Testis (tissue), 3 donors: Measurements from ENCODE around the gene NOL4L. TPM values are rescaled to one million over a fixed set of nuclear protein-coding genes. Genes with fewer than 3 reads are reported as not detected.

Experiments
- DNase-seq: peaks from one replicate; pipeline ENCODE4 v3.0.0-alpha.2; 2019
- H3K27ac ChIP-seq, 2 donors: fragments of 200-600 bp; sonication (generic); one replicate each; pipeline ENCODE4 v1.5.1; 2019
- H3K27me3 ChIP-seq: fragments of 200-600 bp; sonication (generic); one replicate; pipeline ENCODE4 v1.5.1; 2019
- H3K36me3 ChIP-seq: fragments of 200-600 bp; sonication (generic); one replicate; pipeline ENCODE4 v1.5.1; 2017; ENCODE audit warnings: low read depth; ENCODE audit errors: missing control alignments
- H3K4me1 ChIP-seq: fragments of 200-600 bp; sonication (generic); one replicate; pipeline ENCODE4 v1.5.1; 2019
- H3K4me3 ChIP-seq, 2 donors: fragments of 200-600 bp; sonication (generic); one replicate each; pipeline ENCODE4 v1.5.1; 2017 to 2019
- H3K9me3 ChIP-seq: fragments of 200-600 bp; sonication (generic); one replicate; pipeline ENCODE4 v1.5.1; 2017
- POLR2A ChIP-seq: fragments of 450-650 bp; IDR thresholded peaks from one replicate; pipeline ENCODE4 v1.6.1; 2017; ENCODE audit warnings: antibody characterized with exemption, mild to moderate bottlenecking, moderate library complexity
- WGBS, 2 donors: methylation state at CpG; one replicate each; pipeline ENCODE4 v1.1.5; 2018; 5-methylcytosine and 5-hydroxymethylcytosine counted together
- intact Hi-C: fragments of 100-400 bp; cut with DNase I; formaldehyde crosslinking; loops from one replicate; pipeline ENCODE4 v1.15.1; 2023; ENCODE audit warnings: low total_unique reads
- polyA plus RNA-seq: library from polyadenylated mRNA; stranded (reverse); fragments of 350-450 nt; fragmentation: Illumina TruSeq; extraction: RNeasy Lipid Tissue Mini Kit (QIAGEN cat#74804); gene quantifications from one replicate; pipeline ENCODE4 v1.2.3, GENCODE V29; 2014; ENCODE audit warnings: low read depth, low replicate concordance; ENCODE audit not compliant: insufficient read depth
- total RNA-seq, 2 donors: library from RNA; depleted of rRNA; stranded (reverse); fragments of >200 nt; gene quantifications; one replicate each; pipeline ENCODE4 v1.2.3, GENCODE V29; 2016
- TF ChIP-seq, protein P1 (sequence below), 3 experiments: fragments of 450-650 bp in 2 of 3; fragments of 200-600 bp in 1 of 3; sonication (generic) in 1 of 3; IDR thresholded peaks; one replicate each; pipeline ENCODE4 v1.5.1; 2016 to 2019; ENCODE audit warnings: antibody characterized with exemption in 3 of 3, mild to moderate bottlenecking in 2 of 3, moderate library complexity in 1 of 3

The NOL4L gene
- total and polyA plus RNA-seq, 3 donors from 2014 or later, result 100.0 to 129 (median 115) TPM

DNA sequence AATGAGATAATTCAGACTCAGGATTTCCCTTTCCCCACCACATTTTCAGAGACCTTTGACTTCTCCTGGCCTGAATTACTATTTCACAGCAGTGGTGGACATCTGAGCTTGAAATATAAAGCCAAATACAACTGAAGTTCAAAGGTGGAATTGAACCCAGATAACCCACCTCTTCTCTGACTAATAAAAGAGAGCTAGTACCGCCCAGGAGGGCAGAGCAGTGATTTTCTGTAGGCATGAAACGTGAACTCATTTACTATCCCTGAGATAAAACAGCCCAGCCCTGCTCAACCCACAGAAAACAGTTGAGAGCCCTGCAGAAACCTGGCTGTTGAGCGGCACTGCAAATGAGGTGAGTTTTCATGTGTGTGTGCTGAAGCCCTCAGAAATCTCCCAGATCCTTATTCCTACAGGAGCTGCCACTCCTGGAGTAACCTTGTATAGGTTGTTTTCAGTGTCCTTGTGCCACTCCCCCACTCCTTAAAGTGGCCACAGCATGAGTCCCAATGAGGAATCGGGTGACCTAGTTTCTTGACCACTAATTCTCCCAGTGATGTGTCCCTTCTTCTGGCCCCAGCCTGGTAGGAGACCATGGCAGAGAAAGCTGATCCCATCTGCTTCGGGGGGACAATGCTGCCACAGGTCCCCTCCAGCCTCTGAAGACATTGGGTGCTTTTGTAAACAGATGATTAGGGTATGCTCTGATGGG is 99.2 kb downstream of the NOL4L start:
- intact Hi-C loops, result no loop called here
- no peak for DNase-seq
- no peaks in the 10 kb centered on the region for H3K27me3 ChIP-seq
- no peak for TF ChIP-seq POLR2A
- TF ChIP-seq, protein P1, sequence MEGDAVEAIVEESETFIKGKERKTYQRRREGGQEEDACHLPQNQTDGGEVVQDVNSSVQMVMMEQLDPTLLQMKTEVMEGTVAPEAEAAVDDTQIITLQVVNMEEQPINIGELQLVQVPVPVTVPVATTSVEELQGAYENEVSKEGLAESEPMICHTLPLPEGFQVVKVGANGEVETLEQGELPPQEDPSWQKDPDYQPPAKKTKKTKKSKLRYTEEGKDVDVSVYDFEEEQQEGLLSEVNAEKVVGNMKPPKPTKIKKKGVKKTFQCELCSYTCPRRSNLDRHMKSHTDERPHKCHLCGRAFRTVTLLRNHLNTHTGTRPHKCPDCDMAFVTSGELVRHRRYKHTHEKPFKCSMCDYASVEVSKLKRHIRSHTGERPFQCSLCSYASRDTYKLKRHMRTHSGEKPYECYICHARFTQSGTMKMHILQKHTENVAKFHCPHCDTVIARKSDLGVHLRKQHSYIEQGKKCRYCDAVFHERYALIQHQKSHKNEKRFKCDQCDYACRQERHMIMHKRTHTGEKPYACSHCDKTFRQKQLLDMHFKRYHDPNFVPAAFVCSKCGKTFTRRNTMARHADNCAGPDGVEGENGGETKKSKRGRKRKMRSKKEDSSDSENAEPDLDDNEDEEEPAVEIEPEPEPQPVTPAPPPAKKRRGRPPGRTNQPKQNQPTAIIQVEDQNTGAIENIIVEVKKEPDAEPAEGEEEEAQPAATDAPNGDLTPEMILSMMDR (IDR thresholded peaks at IDR 0.05), result no peak
- H3K4me1 ChIP-seq, result peaks cover 26% of the 10 kb centered on the region
- H3K4me3 ChIP-seq, result no peak overlapping the region
- no peaks in the 10 kb centered on the region for H3K36me3 ChIP-seq
- no peaks in the 10 kb centered on the region for H3K9me3 ChIP-seq
- no peak overlapping the region for H3K27ac ChIP-seq
- WGBS, 2 donors, result 53 to 68% methylated on average over 5 of the region's 5 CpGs

DNA sequence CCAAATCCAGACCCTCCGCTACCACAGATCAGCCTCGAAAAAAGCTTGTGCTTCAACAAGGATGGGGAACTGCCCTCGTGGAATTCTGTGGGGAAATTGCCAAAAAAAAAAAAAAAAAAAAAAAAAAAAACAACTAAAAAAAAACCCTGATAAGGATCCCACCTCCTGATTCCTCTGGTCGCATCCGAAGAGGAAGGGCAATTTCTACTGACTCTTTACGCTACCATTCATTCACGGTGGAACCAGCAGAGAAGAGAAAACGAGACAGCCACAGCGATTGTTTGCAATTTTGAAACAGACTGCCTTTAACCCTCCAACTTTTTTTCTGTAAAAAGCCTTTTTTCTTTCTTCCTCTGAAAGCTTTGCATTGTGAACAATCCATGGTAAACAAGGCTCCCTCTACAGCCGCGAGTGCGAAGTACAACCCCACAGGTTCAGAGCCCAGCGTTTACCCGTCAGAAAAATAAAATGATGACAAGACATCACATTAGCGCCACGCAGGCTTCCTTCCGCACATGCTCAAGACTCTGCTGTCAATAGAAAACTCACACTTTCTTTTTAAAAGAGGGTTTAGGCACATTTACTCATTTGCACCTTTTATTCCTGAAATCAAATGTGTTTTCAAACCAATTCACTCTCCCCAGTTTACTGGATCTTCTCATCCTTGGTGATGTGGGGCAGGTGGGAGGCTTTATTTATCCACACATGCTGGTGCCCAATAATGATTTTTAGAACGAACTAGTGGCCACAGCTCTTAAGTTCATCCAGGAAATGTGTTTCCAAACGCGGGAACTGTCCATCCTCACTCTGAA is 100.0 kb downstream of the NOL4L start:
- no peak for TF ChIP-seq POLR2A
- TF ChIP-seq, protein P1 (IDR thresholded peaks at IDR 0.05), result peak; percentile 59 to 76 (median 74)
- WGBS, 2 donors, result 3 to 4% methylated on average over 20 of the region's 20 CpGs
- Histone ChIP-seq H3K36me3 (no peaks in the 10 kb centered on the region), H3K4me1 (peaks cover 32% of the 10 kb centered on the region), H3K4me3 (peak overlapping the region in 1 of 2 donors; percentile 67), H3K27me3 (no peaks in the 10 kb centered on the region), H3K27ac (peak overlapping the region in 1 of 2 donors; percentile 66), H3K9me3 (no peaks in the 10 kb centered on the region)
- DNase-seq, result peak; percentile 89
- intact Hi-C loops, result no loop called here

GRCh38 chr20:32484225-32484957 is 100.7 kb downstream of the NOL4L start:
- WGBS, 2 donors, result 0 to 1% methylated on average over 34 to 68 of the region's 74 CpGs
- Histone ChIP-seq H3K27ac (peak overlapping the region; percentile 65 to 66), H3K27me3 (no peaks in the 10 kb centered on the region), H3K9me3 (no peaks in the 10 kb centered on the region), H3K36me3 (no peaks in the 10 kb centered on the region), H3K4me3 (peak overlapping the region; percentile 67 to 74), H3K4me1 (peaks cover 33% of the 10 kb centered on the region)
- intact Hi-C loops, result no loop called here
- DNase-seq, result peak; percentile 42
- TF ChIP-seq, protein P1 (IDR thresholded peaks at IDR 0.05), result no peak
- TF ChIP-seq POLR2A, result no peak

GRCh38 chr20:32483351-32484224 is 101.5 kb downstream of the NOL4L start:
- no peaks in the 10 kb centered on the region for H3K36me3 ChIP-seq
- DNase-seq, result peak; percentile 69
- WGBS, 2 donors, result 1% methylated on average over 21 to 30 of the region's 79 CpGs
- no peaks in the 10 kb centered on the region for H3K27me3 ChIP-seq
- H3K9me3 ChIP-seq, result no peaks in the 10 kb centered on the region
- peak overlapping the region; percentile 76 to 78 for H3K27ac ChIP-seq
- H3K4me1 ChIP-seq, result peaks cover 33% of the 10 kb centered on the region
- H3K4me3 ChIP-seq, result peak overlapping the region; percentile 74 to 81
- intact Hi-C loops, result no loop called here
- no peak for TF ChIP-seq POLR2A
- TF ChIP-seq, protein P1 (IDR thresholded peaks at IDR 0.05), result no peak
